Measurements from ENCODE around the gene HOXA5.
A peak's percentile ranks its signal among the peaks of the same experiment; 100 is the strongest.

The HOXA5 gene

GRCh38 chr7:27148031-27148755, 4.7 kb upstream of the HOXA5 start:
- peak overlapping the region; percentile 22 to 100 (median 91) for H3K4me3 ChIP-seq (ENCODE audit: control insufficient read depth in 1 of 7, extremely low read depth in 1 of 7, insufficient read depth in 4 of 7, low read depth in 2 of 7, low read length in 6 of 7)
- peaks cover 5 to 70% (median 67%) of the 10 kb centered on the region in 4 experiments for H3K4me1 ChIP-seq (ENCODE audit: control extremely low read depth in 1 of 4, control insufficient read depth in 4 of 4, insufficient read depth in 4 of 4, low read length in 3 of 4)
- no peaks in the 10 kb centered on the region for H3K27me3 ChIP-seq (replicated peaks in 2 of 5; ENCODE audit: control insufficient read depth in 4 of 5, insufficient read depth in 5 of 5, low read length in 4 of 5)
- peaks cover 2 to 62% (median 26%) of the 10 kb centered on the region in 4 experiments for H3K36me3 ChIP-seq (ENCODE audit: control insufficient read depth in 4 of 4, insufficient read depth in 4 of 4, low read length in 3 of 4)
- CTCF ChIA-PET = interaction anchor here (0.9 to 9.1 kb wide), 12 partner anchors 11 to 778 kb away, joined by 3 to 87 read pairs (median 6); partner anchors contain the start of gene HOXA10
- peak in 2 of 3 donors; percentile 46 to 58 for DNase-seq
- POLR2A ChIA-PET = interaction anchor here (0.7 to 1.5 kb wide), 2 partner anchors 17 to 20 kb away, joined by 4 to 6 read pairs; no protein-coding TSS in a partner anchor
- peaks cover 0 to 4% (median 0%) of the 10 kb centered on the region in 5 experiments for H3K9me3 ChIP-seq (ENCODE audit: control extremely low read depth in 1 of 5, control insufficient read depth in 4 of 5, insufficient read depth in 2 of 5, low read depth in 1 of 5, low read length in 4 of 5)
- WGBS (ENCODE audit: insufficient coverage) = 3% methylated on average over 28 of the region's 28 CpGs
- H3K27ac ChIP-seq (ENCODE audit: insufficient read depth in 1 of 2, low read depth in 1 of 2, low read length in 2 of 2, poor library complexity in 1 of 2, severe bottlenecking in 2 of 2) = peak overlapping the region in 1 of 2 experiments; percentile 96

GRCh38 chr7:27147199-27148030, 3.9 kb upstream of the HOXA5 start, which contains the start of gene HOXA6:
HOXA6 (minus strand) TSS chr7:27147774; CDS start chr7:27147749, 25 bp downstream.
- H3K4me3 ChIP-seq (ENCODE audit: control insufficient read depth in 1 of 7, extremely low read depth in 1 of 7, insufficient read depth in 4 of 7, low read depth in 2 of 7, low read length in 6 of 7) = peak within 1 kb of the TSS; percentile 22 to 100 (median 91)
- H3K4me1 ChIP-seq (ENCODE audit: control extremely low read depth in 1 of 4, control insufficient read depth in 4 of 4, insufficient read depth in 4 of 4, low read length in 3 of 4) = peaks cover 5 to 67% (median 63%) of the 10 kb centered on the region in 4 experiments
- peak within 1 kb of the TSS in 1 of 2 experiments; percentile 96 for H3K27ac ChIP-seq (ENCODE audit: insufficient read depth in 1 of 2, low read depth in 1 of 2, low read length in 2 of 2, poor library complexity in 1 of 2, severe bottlenecking in 2 of 2)
- no peaks in the 10 kb centered on the region for H3K27me3 ChIP-seq (replicated peaks in 2 of 5; ENCODE audit: control insufficient read depth in 4 of 5, insufficient read depth in 5 of 5, low read length in 4 of 5)
- peaks cover 0 to 4% (median 0%) of the 10 kb centered on the region in 5 experiments for H3K9me3 ChIP-seq (ENCODE audit: control extremely low read depth in 1 of 5, control insufficient read depth in 4 of 5, insufficient read depth in 2 of 5, low read depth in 1 of 5, low read length in 4 of 5)
- peaks cover 2 to 70% (median 32%) of the 10 kb centered on the region in 4 experiments for H3K36me3 ChIP-seq (ENCODE audit: control insufficient read depth in 4 of 4, insufficient read depth in 4 of 4, low read length in 3 of 4)
- POLR2A ChIA-PET = interaction anchor here (1.5 kb wide), 1 partner anchor 16 kb away, joined by 6 read pairs; no protein-coding TSS in a partner anchor
- CTCF ChIA-PET = interaction anchor here (0.8 to 9.1 kb wide), 9 partner anchors 11 to 778 kb away, joined by 3 to 87 read pairs (median 12); no protein-coding TSS in a partner anchor
- WGBS (ENCODE audit: insufficient coverage) = 10% methylated on average over 46 of the region's 63 CpGs
- DNase-seq = peak in 2 of 3 donors; percentile 66 to 68

- DNase-seq = no peak
- no peaks in the 10 kb centered on the region for H3K27me3 ChIP-seq (replicated peaks in 2 of 5; ENCODE audit: control insufficient read depth in 4 of 5, insufficient read depth in 5 of 5, low read length in 4 of 5)
- ChIA-PET POLR2A (no interaction called here), CTCF (interaction anchor here (0.8 to 9.1 kb wide), 3 partner anchors 12 to 291 kb away, joined by 4 to 87 read pairs (median 4); no protein-coding TSS in a partner anchor)
- peaks cover 5 to 65% (median 59%) of the 10 kb centered on the region in 4 experiments for H3K4me1 ChIP-seq (ENCODE audit: control extremely low read depth in 1 of 4, control insufficient read depth in 4 of 4, insufficient read depth in 4 of 4, low read length in 3 of 4)
- H3K36me3 ChIP-seq (ENCODE audit: control insufficient read depth in 4 of 4, insufficient read depth in 4 of 4, low read length in 3 of 4) = peaks cover 2 to 77% (median 38%) of the 10 kb centered on the region in 4 experiments
- H3K9me3 ChIP-seq (ENCODE audit: control extremely low read depth in 1 of 5, control insufficient read depth in 4 of 5, insufficient read depth in 2 of 5, low read depth in 1 of 5, low read length in 4 of 5) = peaks cover 0 to 4% (median 0%) of the 10 kb centered on the region in 5 experiments
- 88% methylated on average over 4 of the region's 5 CpGs for WGBS (ENCODE audit: insufficient coverage)
- peak overlapping the region in 1 of 2 experiments; percentile 49 for H3K27ac ChIP-seq (ENCODE audit: insufficient read depth in 1 of 2, low read depth in 1 of 2, low read length in 2 of 2, poor library complexity in 1 of 2, severe bottlenecking in 2 of 2)
- H3K4me3 ChIP-seq (ENCODE audit: control insufficient read depth in 1 of 7, extremely low read depth in 1 of 7, insufficient read depth in 4 of 7, low read depth in 2 of 7, low read length in 6 of 7) = peak overlapping the region in 5 of 7 experiments; percentile 55 to 100 (median 94)
Observed at GRCh38 chr7:27146491-27147198, 3.2 kb upstream of the HOXA5 start.

- Histone ChIP-seq H3K27me3 (replicated peaks in 2 of 5; ENCODE audit: control insufficient read depth in 4 of 5, insufficient read depth in 5 of 5, low read length in 4 of 5) (no peaks in the 10 kb centered on the region), H3K4me1 (ENCODE audit: control extremely low read depth in 1 of 4, control insufficient read depth in 4 of 4, insufficient read depth in 4 of 4, low read length in 3 of 4) (peaks cover 5 to 64% (median 56%) of the 10 kb centered on the region in 4 experiments), H3K9me3 (ENCODE audit: control extremely low read depth in 1 of 5, control insufficient read depth in 4 of 5, insufficient read depth in 2 of 5, low read depth in 1 of 5, low read length in 4 of 5) (peaks cover 0 to 4% (median 0%) of the 10 kb centered on the region in 5 experiments), H3K4me3 (ENCODE audit: control insufficient read depth in 1 of 7, extremely low read depth in 1 of 7, insufficient read depth in 4 of 7, low read depth in 2 of 7, low read length in 6 of 7) (peak overlapping the region in 2 of 7 experiments; percentile 21 to 79), H3K27ac (ENCODE audit: insufficient read depth in 1 of 2, low read depth in 1 of 2, low read length in 2 of 2, poor library complexity in 1 of 2, severe bottlenecking in 2 of 2) (peak overlapping the region in 1 of 2 experiments; percentile 49), H3K36me3 (ENCODE audit: control insufficient read depth in 4 of 4, insufficient read depth in 4 of 4, low read length in 3 of 4) (peaks cover 2 to 84% (median 44%) of the 10 kb centered on the region in 4 experiments)
- POLR2A ChIA-PET = no interaction called here
- CTCF ChIA-PET = interaction anchor here (0.9 to 9.1 kb wide), 4 partner anchors 25 to 464 kb away, joined by 3 to 87 read pairs (median 6); no protein-coding TSS in a partner anchor
- WGBS (ENCODE audit: insufficient coverage) = 77% methylated on average over 4 of the region's 11 CpGs
- no peak for DNase-seq
Observed at GRCh38 chr7:27145914-27146412, 2.5 kb upstream of the HOXA5 start.

GRCh38 chr7:27145165-27145913, 1.9 kb upstream of the HOXA5 start:
- no peak for DNase-seq
- Histone ChIP-seq H3K27me3 (replicated peaks in 2 of 5; ENCODE audit: control insufficient read depth in 4 of 5, insufficient read depth in 5 of 5, low read length in 4 of 5) (no peaks in the 10 kb centered on the region), H3K27ac (ENCODE audit: insufficient read depth in 1 of 2, low read depth in 1 of 2, low read length in 2 of 2, poor library complexity in 1 of 2, severe bottlenecking in 2 of 2) (peak overlapping the region in 1 of 2 experiments; percentile 61), H3K4me1 (ENCODE audit: control extremely low read depth in 1 of 4, control insufficient read depth in 4 of 4, insufficient read depth in 4 of 4, low read length in 3 of 4) (peaks cover 5 to 62% (median 54%) of the 10 kb centered on the region in 4 experiments), H3K9me3 (ENCODE audit: control extremely low read depth in 1 of 5, control insufficient read depth in 4 of 5, insufficient read depth in 2 of 5, low read depth in 1 of 5, low read length in 4 of 5) (peaks cover 0 to 4% (median 0%) of the 10 kb centered on the region in 5 experiments), H3K36me3 (ENCODE audit: control insufficient read depth in 4 of 4, insufficient read depth in 4 of 4, low read length in 3 of 4) (peaks cover 2 to 87% (median 49%) of the 10 kb centered on the region in 4 experiments), H3K4me3 (ENCODE audit: control insufficient read depth in 1 of 7, extremely low read depth in 1 of 7, insufficient read depth in 4 of 7, low read depth in 2 of 7, low read length in 6 of 7) (peak overlapping the region in 3 of 7 experiments; percentile 5 to 79 (median 40))
- ChIA-PET CTCF (interaction anchor here (0.6 to 9.1 kb wide), 9 partner anchors 8 to 476 kb away, joined by 3 to 87 read pairs (median 5); partner anchors contain the start of gene HOXA4), POLR2A (interaction anchor here (0.8 to 1.0 kb wide), 2 partner anchors 14 to 23 kb away, joined by 3 read pairs; no protein-coding TSS in a partner anchor)
- WGBS (ENCODE audit: insufficient coverage) = 77% methylated on average over 29 of the region's 47 CpGs
